CD4-positive, CD25-positive, alpha-beta regulatory T cell (primary cell): ENCODE results near the gene REG1A. TPM values are rescaled to one million over a fixed set of nuclear protein-coding genes. Genes with fewer than 3 reads are reported as not detected.

Experiments used
- ATAC-seq, 2 donors: fragments of 150-1000 bp; cut with Tn5 transposase; one replicate each; pipeline ENCODE4 v1.10.0; 2021; ENCODE audit warnings: low read depth in 2 of 2, moderate number of reproducible peaks in 2 of 2, moderate library complexity in 1 of 2
- DNase-seq, 3 donors: peaks; one replicate each; pipeline versions ENCODE4 v3.0.0 to v3.0.0-alpha.2; 2012 to 2022; ENCODE audit warnings: mixed read lengths in 1 of 3
- H3K27ac ChIP-seq: one replicate; pipeline ENCODE4 v1.7.0; 2013; ENCODE audit warnings: mild to moderate bottlenecking, low read length; ENCODE audit not compliant: insufficient read depth, poor library complexity, severe bottlenecking
- H3K27me3 ChIP-seq: one replicate; pipeline ENCODE4 v1.7.0; 2013; ENCODE audit warnings: low read length; ENCODE audit not compliant: control insufficient read depth, insufficient read depth
- H3K36me3 ChIP-seq: one replicate; pipeline ENCODE4 v1.7.0; 2013; ENCODE audit warnings: mild to moderate bottlenecking, low read length, moderate library complexity; ENCODE audit not compliant: control insufficient read depth, insufficient read depth
- H3K4me1 ChIP-seq: 2 replicates; pipeline ENCODE4 v1.7.0; 2013; ENCODE audit warnings: mild to moderate bottlenecking, low read length; ENCODE audit not compliant: insufficient read depth, control insufficient read depth, poor library complexity, severe bottlenecking
- H3K4me3 ChIP-seq: one replicate; pipeline ENCODE4 v1.7.0; 2013; ENCODE audit warnings: low read depth, mild to moderate bottlenecking, low read length, moderate library complexity
- H3K9me3 ChIP-seq, 2 experiments: 1 replicate in 1 of 2; 2 replicates in 1 of 2; pipeline ENCODE4 v1.7.0; 2013; ENCODE audit warnings: low read length in 2 of 2, mild to moderate bottlenecking in 1 of 2, moderate library complexity in 1 of 2; ENCODE audit not compliant: control insufficient read depth in 2 of 2
- H3K27ac Mint-ChIP-seq, 3 donors: one replicate each; pipeline ENCODE4 v1.8.0; 2020 to 2022; ENCODE audit warnings: mild to moderate bottlenecking in 3 of 3, mixed read lengths in 3 of 3, moderate library complexity in 2 of 3
- H3K27me3 Mint-ChIP-seq: one replicate; pipeline ENCODE4 v1.8.0; 2022; ENCODE audit warnings: mild to moderate bottlenecking, mixed read lengths
- H3K36me3 Mint-ChIP-seq: one replicate; pipeline ENCODE4 v1.8.0; 2020; ENCODE audit warnings: mixed read lengths
- H3K4me1 Mint-ChIP-seq, 4 donors: one replicate each; pipeline ENCODE4 v1.8.0; 2020 to 2022; ENCODE audit warnings: mixed read lengths in 4 of 4, mild to moderate bottlenecking in 1 of 4
- H3K4me3 Mint-ChIP-seq, 4 donors: one replicate each; pipeline ENCODE4 v1.8.0; 2020 to 2022; ENCODE audit warnings: mild to moderate bottlenecking in 4 of 4, mixed read lengths in 4 of 4, moderate library complexity in 3 of 4
- H3K9me3 Mint-ChIP-seq, 7 donors: one replicate each; pipeline ENCODE4 v1.8.0; 2020 to 2022; ENCODE audit warnings: mixed read lengths in 7 of 7, mild to moderate bottlenecking in 3 of 7, moderate library complexity in 2 of 7
- polyA plus RNA-seq, 4 donors: library from polyadenylated mRNA; unstranded; fragments of 300-500 nt; fragmentation: Illumina TruSeq; gene quantifications; one replicate each; pipeline ENCODE4 v1.2.3, GENCODE V29; 2021
- total RNA-seq: library from RNA; stranded (reverse); gene quantifications from one replicate; pipeline ENCODE4 v1.2.3, GENCODE V29; 2022

The REG1A gene
- total and polyA plus RNA-seq, 5 donors from 2014 or later: not detected

DNA sequence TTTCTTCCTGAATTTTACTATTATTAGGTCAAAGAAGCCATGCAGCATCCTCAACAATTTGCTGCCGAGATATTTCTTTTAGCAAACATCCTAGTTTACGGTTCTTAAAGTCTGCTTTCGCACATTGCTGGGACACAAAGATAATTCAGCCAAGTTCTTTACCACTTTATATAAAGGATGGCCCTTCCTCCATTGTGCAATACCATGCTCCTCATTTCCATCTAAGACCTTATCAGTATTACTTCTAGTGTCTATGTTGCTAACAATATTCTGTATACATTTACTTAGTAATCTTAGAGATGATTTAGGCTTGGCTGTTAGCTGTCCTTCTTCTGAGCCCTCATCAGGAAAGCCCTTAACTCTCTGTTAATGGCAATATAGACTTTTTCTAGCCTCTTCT, 8.0 kb upstream of the REG1A start:
- DNase-seq (no peak), ATAC-seq (no peak)
- H3K4me3 ChIP-seq: no peak overlapping the region
- peaks cover 3 to 22% (median 6%) of the 10 kb centered on the region in 7 donors for H3K9me3 Mint-ChIP-seq
- no peak overlapping the region for H3K4me3 Mint-ChIP-seq
- H3K4me1 Mint-ChIP-seq: no peaks in the 10 kb centered on the region
- no peaks in the 10 kb centered on the region for H3K4me1 ChIP-seq
- H3K27me3 Mint-ChIP-seq: no peaks in the 10 kb centered on the region
- no peak overlapping the region for H3K27ac ChIP-seq
- no peak overlapping the region for H3K27ac Mint-ChIP-seq
- H3K9me3 ChIP-seq: peaks cover 0 to 1% of the 10 kb centered on the region in 2 experiments
- H3K36me3 Mint-ChIP-seq: no peaks in the 10 kb centered on the region
- no peaks in the 10 kb centered on the region for H3K27me3 ChIP-seq
- H3K36me3 ChIP-seq: no peaks in the 10 kb centered on the region

DNA sequence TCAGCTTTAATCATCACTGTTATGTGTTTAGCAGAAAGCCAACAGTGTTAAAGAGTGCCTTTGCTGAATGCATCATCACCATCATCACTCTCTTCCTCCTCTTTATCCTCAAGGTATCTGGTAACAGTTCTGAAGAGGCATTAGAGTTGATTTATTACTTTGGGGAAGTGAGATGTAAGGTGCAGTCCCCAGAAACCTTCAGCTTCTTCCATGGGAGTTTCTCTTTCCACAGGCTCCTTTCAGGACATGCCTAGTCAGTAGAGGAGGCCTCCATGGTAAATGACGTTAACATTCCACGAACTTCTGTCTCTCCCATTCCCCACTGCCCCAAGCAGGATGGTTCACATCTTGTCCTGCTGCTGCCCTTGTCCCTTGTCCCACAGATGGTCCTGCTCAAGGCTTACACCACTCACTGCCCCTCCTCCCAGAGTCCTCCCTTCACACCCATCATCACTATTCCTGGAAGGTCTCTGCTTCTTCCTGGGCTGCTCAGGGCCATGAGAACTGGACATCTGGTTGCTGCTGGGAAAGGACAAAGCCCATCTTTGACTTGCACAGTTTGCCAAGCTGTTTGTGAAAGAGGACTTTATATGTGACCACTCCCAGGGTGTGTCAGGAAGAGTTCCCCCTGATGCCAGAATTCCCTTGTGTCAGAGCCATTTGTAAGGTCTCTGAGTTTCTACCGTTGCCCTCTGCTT, 5.3 kb upstream of the REG1A start:
- peaks cover 0 to 1% of the 10 kb centered on the region in 2 experiments for H3K9me3 ChIP-seq
- Mint-ChIP-seq H3K27ac (no peak overlapping the region), H3K4me3 (no peak overlapping the region), H3K36me3 (no peaks in the 10 kb centered on the region), H3K9me3 (peaks cover 3 to 27% (median 9%) of the 10 kb centered on the region in 7 donors), H3K27me3 (no peaks in the 10 kb centered on the region), H3K4me1 (no peaks in the 10 kb centered on the region)
- H3K27ac ChIP-seq: no peak overlapping the region
- ATAC-seq (no peak), DNase-seq (no peak)
- no peaks in the 10 kb centered on the region for H3K36me3 ChIP-seq
- H3K4me3 ChIP-seq: no peak overlapping the region
- H3K27me3 ChIP-seq: no peaks in the 10 kb centered on the region
- no peaks in the 10 kb centered on the region for H3K4me1 ChIP-seq

GRCh38 chr2:79116997-79117928, 3.0 kb upstream of the REG1A start:
- H3K27ac Mint-ChIP-seq: no peak overlapping the region
- peaks cover 0 to 31% (median 9%) of the 10 kb centered on the region in 7 donors for H3K9me3 Mint-ChIP-seq
- H3K4me3 ChIP-seq: no peak overlapping the region
- H3K36me3 ChIP-seq: no peaks in the 10 kb centered on the region
- H3K4me1 Mint-ChIP-seq: no peaks in the 10 kb centered on the region
- H3K27me3 Mint-ChIP-seq: no peaks in the 10 kb centered on the region
- no peak overlapping the region for H3K4me3 Mint-ChIP-seq
- no peak overlapping the region for H3K27ac ChIP-seq
- H3K4me1 ChIP-seq: no peaks in the 10 kb centered on the region
- no peaks in the 10 kb centered on the region for H3K36me3 Mint-ChIP-seq
- H3K9me3 ChIP-seq: no peaks in the 10 kb centered on the region
- H3K27me3 ChIP-seq: no peaks in the 10 kb centered on the region
- ATAC-seq: no peak
- no peak for DNase-seq

DNA sequence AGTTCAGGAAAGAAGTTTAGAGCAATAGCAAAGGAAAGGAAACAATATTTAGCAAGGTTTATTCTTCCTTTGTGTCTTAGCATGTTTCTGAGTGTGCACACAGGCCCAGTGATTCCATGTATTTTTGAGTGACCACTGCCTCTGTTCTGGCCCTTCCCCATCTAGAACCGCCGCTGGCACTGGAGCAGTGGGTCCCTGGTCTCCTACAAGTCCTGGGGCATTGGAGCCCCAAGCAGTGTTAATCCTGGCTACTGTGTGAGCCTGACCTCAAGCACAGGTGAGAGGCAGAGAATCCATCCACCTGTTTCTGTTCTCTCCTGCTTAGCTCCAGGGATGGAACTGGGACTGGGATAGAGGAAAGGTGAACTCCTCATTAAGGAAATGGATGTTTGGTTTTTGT, 2.4 kb downstream of the REG1A start:
- Histone ChIP-seq H3K4me3 (no peak overlapping the region), H3K36me3 (no peaks in the 10 kb centered on the region), H3K4me1 (no peaks in the 10 kb centered on the region), H3K27me3 (no peaks in the 10 kb centered on the region), H3K9me3 (peaks cover 0 to 3% of the 10 kb centered on the region in 2 experiments), H3K27ac (no peak overlapping the region)
- Mint-ChIP-seq H3K9me3 (peaks cover 0 to 24% (median 4%) of the 10 kb centered on the region in 7 donors), H3K4me1 (no peaks in the 10 kb centered on the region), H3K36me3 (no peaks in the 10 kb centered on the region), H3K4me3 (no peak overlapping the region), H3K27me3 (no peaks in the 10 kb centered on the region), H3K27ac (no peak overlapping the region)
- ATAC-seq (no peak), DNase-seq (no peak)

GRCh38 chr2:79124907-79125720, 4.8 kb downstream of the REG1A start:
- H3K27ac Mint-ChIP-seq: no peak overlapping the region
- H3K4me3 Mint-ChIP-seq: no peak overlapping the region
- Histone ChIP-seq H3K4me3 (no peak overlapping the region), H3K27ac (no peak overlapping the region), H3K4me1 (no peaks in the 10 kb centered on the region), H3K36me3 (no peaks in the 10 kb centered on the region), H3K27me3 (no peaks in the 10 kb centered on the region), H3K9me3 (peaks cover 0 to 3% of the 10 kb centered on the region in 2 experiments)
- H3K36me3 Mint-ChIP-seq: no peaks in the 10 kb centered on the region
- no peaks in the 10 kb centered on the region for H3K27me3 Mint-ChIP-seq
- no peak for DNase-seq
- ATAC-seq: no peak
- no peaks in the 10 kb centered on the region for H3K4me1 Mint-ChIP-seq
- H3K9me3 Mint-ChIP-seq: peaks cover 0 to 19% (median 4%) of the 10 kb centered on the region in 7 donors

DNA sequence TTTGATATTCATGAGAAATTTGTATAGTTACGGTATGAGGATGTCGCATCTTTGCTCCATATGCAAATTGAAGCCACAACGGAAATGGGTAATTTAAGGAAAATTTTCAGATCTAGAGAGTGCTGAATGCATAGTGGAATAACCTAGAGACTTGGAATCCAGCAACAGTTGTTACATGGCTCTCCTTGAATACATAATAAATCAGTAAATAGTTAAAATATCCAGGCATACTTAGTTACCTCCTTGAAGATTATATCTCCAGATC, 5.4 kb downstream of the REG1A start:
- H3K27ac Mint-ChIP-seq: no peak overlapping the region
- H3K9me3 Mint-ChIP-seq: peaks cover 0 to 19% (median 4%) of the 10 kb centered on the region in 7 donors
- ATAC-seq (no peak), DNase-seq (no peak)
- Histone ChIP-seq H3K27me3 (no peaks in the 10 kb centered on the region), H3K9me3 (peaks cover 0 to 3% of the 10 kb centered on the region in 2 experiments), H3K4me1 (no peaks in the 10 kb centered on the region), H3K36me3 (no peaks in the 10 kb centered on the region), H3K27ac (no peak overlapping the region), H3K4me3 (no peak overlapping the region)
- H3K4me3 Mint-ChIP-seq: no peak overlapping the region
- H3K36me3 Mint-ChIP-seq: no peaks in the 10 kb centered on the region
- no peaks in the 10 kb centered on the region for H3K4me1 Mint-ChIP-seq
- H3K27me3 Mint-ChIP-seq: no peaks in the 10 kb centered on the region

- H3K27ac Mint-ChIP-seq: no peak overlapping the region
- DNase-seq: no peak
- H3K4me1 ChIP-seq: no peaks in the 10 kb centered on the region
- no peak overlapping the region for H3K27ac ChIP-seq
- H3K27me3 ChIP-seq: no peaks in the 10 kb centered on the region
- H3K4me1 Mint-ChIP-seq: no peaks in the 10 kb centered on the region
- H3K4me3 ChIP-seq: no peak overlapping the region
- no peaks in the 10 kb centered on the region for H3K36me3 ChIP-seq
- peaks cover 0 to 10% (median 6%) of the 10 kb centered on the region in 7 donors for H3K9me3 Mint-ChIP-seq
- H3K4me3 Mint-ChIP-seq: no peak overlapping the region
- H3K9me3 ChIP-seq: peaks cover 0 to 3% of the 10 kb centered on the region in 2 experiments
- no peak for ATAC-seq
- no peaks in the 10 kb centered on the region for H3K36me3 Mint-ChIP-seq
- H3K27me3 Mint-ChIP-seq: no peaks in the 10 kb centered on the region
These were observed 8.1 kb downstream of the REG1A start for GRCh38 chr2:79128406-79128805.
